ENCODE measurements around the gene PPIL6.

PPIL6 gene

GRCh38 chr6:109434456-109434855, 6.0 kb downstream of the PPIL6 start:
- Histone ChIP-seq H3K36me3 (ENCODE audit: control insufficient read depth in 1 of 2, insufficient read depth in 2 of 2, low read depth in 1 of 2, low read length in 2 of 2) (no peaks in the 10 kb centered on the region), H3K4me1 (ENCODE audit: control insufficient read depth, insufficient read depth, low read depth, low read length) (no peaks in the 10 kb centered on the region), H2AK5ac (ENCODE audit: low read length, severe bottlenecking) (no peak overlapping the region), H2BK120ac (ENCODE audit: low read depth, low read length) (no peak overlapping the region), H3K27ac (ENCODE audit: low read length, poor library complexity, severe bottlenecking) (no peak overlapping the region), H3K9me3 (ENCODE audit: control insufficient read depth, low read length) (no peaks in the 10 kb centered on the region), H3K9ac (ENCODE audit: low read length) (no peak overlapping the region), H4K8ac (ENCODE audit: low read length) (no peak overlapping the region), H3K4me2 (ENCODE audit: low read length, poor library complexity, severe bottlenecking) (no peak overlapping the region), H3K23ac (ENCODE audit: low read length in 2 of 2) (no peak overlapping the region), H2AFZ (ENCODE audit: low read depth, low read length) (no peak overlapping the region), H3K4ac (ENCODE audit: low read depth in 1 of 2, low read length in 2 of 2) (no peak overlapping the region), H3K18ac (ENCODE audit: low read depth in 1 of 2, low read length in 2 of 2) (no peak overlapping the region), H3K14ac (ENCODE audit: low read length in 2 of 2) (no peak overlapping the region), H3K27me3 (ENCODE audit: control insufficient read depth in 1 of 2, insufficient read depth in 1 of 2, low read length in 2 of 2) (peaks cover 0 to 4% of the 10 kb centered on the region in 2 experiments), H3K4me3 (ENCODE audit: insufficient read depth in 1 of 2, low read depth in 1 of 2, low read length in 2 of 2) (no peak overlapping the region), H4K91ac (ENCODE audit: low read length) (no peak overlapping the region), H2BK12ac (ENCODE audit: low read length in 2 of 2) (no peak overlapping the region), H3K79me1 (replicated peaks; ENCODE audit: low read length, poor library complexity, severe bottlenecking) (no peaks in the 10 kb centered on the region), H2BK5ac (ENCODE audit: low read depth, low read length, poor library complexity, severe bottlenecking) (no peak overlapping the region), H2BK15ac (ENCODE audit: low read depth, poor library complexity, severe bottlenecking) (no peak overlapping the region)
- DNase-seq = peak; percentile 22
- 63% methylated on average over 2 of the region's 2 CpGs for WGBS

- H4K8ac ChIP-seq (ENCODE audit: low read length) = no peak overlapping the region
- H2BK120ac ChIP-seq (ENCODE audit: low read depth, low read length) = no peak overlapping the region
- peaks cover 0 to 4% of the 10 kb centered on the region in 2 experiments for H3K27me3 ChIP-seq (ENCODE audit: control insufficient read depth in 1 of 2, insufficient read depth in 1 of 2, low read length in 2 of 2)
- H3K4ac ChIP-seq (ENCODE audit: low read depth in 1 of 2, low read length in 2 of 2) = no peak overlapping the region
- H3K18ac ChIP-seq (ENCODE audit: low read depth in 1 of 2, low read length in 2 of 2) = no peak overlapping the region
- H3K14ac ChIP-seq (ENCODE audit: low read length in 2 of 2) = no peak overlapping the region
- H4K91ac ChIP-seq (ENCODE audit: low read length) = no peak overlapping the region
- DNase-seq = no peak
- H2BK12ac ChIP-seq (ENCODE audit: low read length in 2 of 2) = no peak overlapping the region
- H3K4me2 ChIP-seq (ENCODE audit: low read length, poor library complexity, severe bottlenecking) = no peak overlapping the region
- peak overlapping the region; percentile 33 for H3K9ac ChIP-seq (ENCODE audit: low read length)
- no peak overlapping the region for H2AFZ ChIP-seq (ENCODE audit: low read depth, low read length)
- no peaks in the 10 kb centered on the region for H3K79me1 ChIP-seq (replicated peaks; ENCODE audit: low read length, poor library complexity, severe bottlenecking)
- no peaks in the 10 kb centered on the region for H3K9me3 ChIP-seq (ENCODE audit: control insufficient read depth, low read length)
- no peak overlapping the region for H3K27ac ChIP-seq (ENCODE audit: low read length, poor library complexity, severe bottlenecking)
- H2AK5ac ChIP-seq (ENCODE audit: low read length, severe bottlenecking) = no peak overlapping the region
- no peak overlapping the region for H2BK15ac ChIP-seq (ENCODE audit: low read depth, poor library complexity, severe bottlenecking)
- 98% methylated on average over 3 of the region's 3 CpGs for WGBS
- no peak overlapping the region for H3K4me3 ChIP-seq (ENCODE audit: insufficient read depth in 1 of 2, low read depth in 1 of 2, low read length in 2 of 2)
- no peaks in the 10 kb centered on the region for H3K36me3 ChIP-seq (ENCODE audit: control insufficient read depth in 1 of 2, insufficient read depth in 2 of 2, low read depth in 1 of 2, low read length in 2 of 2)
- H3K23ac ChIP-seq (ENCODE audit: low read length in 2 of 2) = no peak overlapping the region
- no peaks in the 10 kb centered on the region for H3K4me1 ChIP-seq (ENCODE audit: control insufficient read depth, insufficient read depth, low read depth, low read length)
- no peak overlapping the region for H2BK5ac ChIP-seq (ENCODE audit: low read depth, low read length, poor library complexity, severe bottlenecking)
These were observed 10.9 kb downstream of the PPIL6 start for GRCh38 chr6:109429496-109429895.

- Histone ChIP-seq H3K23ac (ENCODE audit: low read length in 2 of 2) (no peak overlapping the region), H3K4me3 (ENCODE audit: insufficient read depth in 1 of 2, low read depth in 1 of 2, low read length in 2 of 2) (no peak overlapping the region), H2AFZ (ENCODE audit: low read depth, low read length) (no peak overlapping the region), H3K36me3 (ENCODE audit: control insufficient read depth in 1 of 2, insufficient read depth in 2 of 2, low read depth in 1 of 2, low read length in 2 of 2) (no peaks in the 10 kb centered on the region), H3K4ac (ENCODE audit: low read depth in 1 of 2, low read length in 2 of 2) (no peak overlapping the region), H3K9me3 (ENCODE audit: control insufficient read depth, low read length) (no peaks in the 10 kb centered on the region), H3K79me1 (replicated peaks; ENCODE audit: low read length, poor library complexity, severe bottlenecking) (no peaks in the 10 kb centered on the region), H3K4me2 (ENCODE audit: low read length, poor library complexity, severe bottlenecking) (no peak overlapping the region), H2BK5ac (ENCODE audit: low read depth, low read length, poor library complexity, severe bottlenecking) (no peak overlapping the region), H3K18ac (ENCODE audit: low read depth in 1 of 2, low read length in 2 of 2) (no peak overlapping the region), H4K91ac (ENCODE audit: low read length) (no peak overlapping the region), H3K27ac (ENCODE audit: low read length, poor library complexity, severe bottlenecking) (no peak overlapping the region), H2BK15ac (ENCODE audit: low read depth, poor library complexity, severe bottlenecking) (no peak overlapping the region), H3K14ac (ENCODE audit: low read length in 2 of 2) (no peak overlapping the region), H3K9ac (ENCODE audit: low read length) (peak overlapping the region; percentile 33), H3K4me1 (ENCODE audit: control insufficient read depth, insufficient read depth, low read depth, low read length) (peaks cover 4% of the 10 kb centered on the region), H2BK12ac (ENCODE audit: low read length in 2 of 2) (no peak overlapping the region), H2BK120ac (ENCODE audit: low read depth, low read length) (no peak overlapping the region), H4K8ac (ENCODE audit: low read length) (no peak overlapping the region), H3K27me3 (ENCODE audit: control insufficient read depth in 1 of 2, insufficient read depth in 1 of 2, low read length in 2 of 2) (peaks cover 0 to 4% of the 10 kb centered on the region in 2 experiments), H2AK5ac (ENCODE audit: low read length, severe bottlenecking) (no peak overlapping the region)
- WGBS = 68% methylated on average over 6 of the region's 7 CpGs
- DNase-seq = peak; percentile 36
These were observed 11.4 kb downstream of the PPIL6 start for GRCh38 chr6:109428889-109429477.

- no peaks in the 10 kb centered on the region for H3K79me1 ChIP-seq (replicated peaks; ENCODE audit: low read length, poor library complexity, severe bottlenecking)
- no peak overlapping the region for H2BK120ac ChIP-seq (ENCODE audit: low read depth, low read length)
- H3K27me3 ChIP-seq (ENCODE audit: control insufficient read depth in 1 of 2, insufficient read depth in 1 of 2, low read length in 2 of 2) = no peaks in the 10 kb centered on the region
- H2BK5ac ChIP-seq (ENCODE audit: low read depth, low read length, poor library complexity, severe bottlenecking) = no peak overlapping the region
- peak overlapping the region; percentile 36 for H3K9ac ChIP-seq (ENCODE audit: low read length)
- H4K91ac ChIP-seq (ENCODE audit: low read length) = no peak overlapping the region
- H2AFZ ChIP-seq (ENCODE audit: low read depth, low read length) = no peak overlapping the region
- peak; percentile 18 for DNase-seq
- H3K23ac ChIP-seq (ENCODE audit: low read length in 2 of 2) = no peak overlapping the region
- no peak overlapping the region for H3K14ac ChIP-seq (ENCODE audit: low read length in 2 of 2)
- H3K4me1 ChIP-seq (ENCODE audit: control insufficient read depth, insufficient read depth, low read depth, low read length) = peaks cover 6% of the 10 kb centered on the region
- H3K27ac ChIP-seq (ENCODE audit: low read length, poor library complexity, severe bottlenecking) = no peak overlapping the region
- no peak overlapping the region for H2AK5ac ChIP-seq (ENCODE audit: low read length, severe bottlenecking)
- WGBS = 67% methylated on average over 1 of the region's 2 CpGs
- H2BK12ac ChIP-seq (ENCODE audit: low read length in 2 of 2) = no peak overlapping the region
- H3K4me3 ChIP-seq (ENCODE audit: insufficient read depth in 1 of 2, low read depth in 1 of 2, low read length in 2 of 2) = peak overlapping the region in 1 of 2 experiments; percentile 38
- H3K4me2 ChIP-seq (ENCODE audit: low read length, poor library complexity, severe bottlenecking) = no peak overlapping the region
- H3K18ac ChIP-seq (ENCODE audit: low read depth in 1 of 2, low read length in 2 of 2) = no peak overlapping the region
- H4K8ac ChIP-seq (ENCODE audit: low read length) = no peak overlapping the region
- H3K36me3 ChIP-seq (ENCODE audit: control insufficient read depth in 1 of 2, insufficient read depth in 2 of 2, low read depth in 1 of 2, low read length in 2 of 2) = no peaks in the 10 kb centered on the region
- no peaks in the 10 kb centered on the region for H3K9me3 ChIP-seq (ENCODE audit: control insufficient read depth, low read length)
- no peak overlapping the region for H3K4ac ChIP-seq (ENCODE audit: low read depth in 1 of 2, low read length in 2 of 2)
- no peak overlapping the region for H2BK15ac ChIP-seq (ENCODE audit: low read depth, poor library complexity, severe bottlenecking)
These were observed 15.5 kb downstream of the PPIL6 start for GRCh38 chr6:109424946-109425345.

Data from mesenchymal stem cell (in vitro differentiated cells and primary cell).